HG03135 (cell line): ENCODE measurements around the gene CLEC3B.
"Not testable (repeated sequence)": the region's sequence is repeated elsewhere in the genome, so short reads cannot be mapped to it uniquely, and the experiment has no call there.

ENCODE experiments used
- ATAC-seq: cut with Tn5 transposase; IDR thresholded peaks from one replicate; pipeline ENCODE4 v1.9.1; 2021; ENCODE audit warnings: mild to moderate bottlenecking, moderate library complexity; ENCODE audit not compliant: unreplicated experiment

The CLEC3B gene, protein sequence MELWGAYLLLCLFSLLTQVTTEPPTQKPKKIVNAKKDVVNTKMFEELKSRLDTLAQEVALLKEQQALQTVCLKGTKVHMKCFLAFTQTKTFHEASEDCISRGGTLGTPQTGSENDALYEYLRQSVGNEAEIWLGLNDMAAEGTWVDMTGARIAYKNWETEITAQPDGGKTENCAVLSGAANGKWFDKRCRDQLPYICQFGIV

GRCh38 chr3:45026038-45026437, at the start of gene CLEC3B:
TSS of gene CLEC3B (plus strand) at chr3:45026303. CDS start at chr3:45026363, 60 bp downstream.
- no peak for ATAC-seq

GRCh38 chr3:44981220-44981619, 44.9 kb upstream of the CLEC3B start:
- ATAC-seq, result no peak

DNA sequence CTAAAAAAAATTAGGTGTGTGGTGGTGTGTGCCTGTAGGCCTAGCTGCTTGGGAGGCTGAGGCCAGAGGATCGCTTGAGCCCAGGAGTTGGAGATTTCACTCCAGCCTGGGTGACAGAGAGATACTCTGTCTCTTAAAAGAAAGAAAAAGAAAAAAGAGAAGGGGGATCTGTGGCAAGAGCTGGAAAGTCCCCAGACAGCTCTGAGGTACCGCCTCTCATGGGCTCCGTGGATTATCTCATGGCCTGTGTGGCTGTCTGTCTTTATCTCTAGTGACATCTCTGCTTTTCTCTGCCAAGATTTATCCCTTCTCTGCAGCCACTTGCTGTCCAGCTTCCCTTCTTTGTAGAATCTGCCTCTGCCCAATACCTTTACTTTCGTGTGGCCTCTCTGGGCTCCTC, 44.4 kb upstream of the CLEC3B start:
- no peak for ATAC-seq

DNA sequence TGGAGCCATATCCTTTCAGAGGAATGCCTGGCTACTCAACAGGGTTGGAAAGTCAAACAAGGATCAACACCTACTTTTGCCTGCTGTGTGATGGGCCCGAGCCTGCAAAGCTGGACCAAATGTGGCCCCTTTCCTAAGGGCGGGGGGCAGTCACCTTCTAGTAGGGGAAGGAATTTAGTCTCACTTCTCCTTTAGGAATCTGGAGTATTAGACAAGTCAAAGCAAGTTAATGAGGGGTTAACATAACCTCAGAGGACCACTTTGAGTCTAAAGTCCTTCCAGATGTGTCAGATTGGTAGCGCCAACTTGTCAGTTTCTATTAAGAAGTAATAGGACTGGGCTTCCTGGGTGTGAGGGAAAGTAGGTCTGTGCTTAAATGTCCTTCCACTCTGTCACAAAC, 43.3 kb upstream of the CLEC3B start:
- no peak for ATAC-seq

DNA sequence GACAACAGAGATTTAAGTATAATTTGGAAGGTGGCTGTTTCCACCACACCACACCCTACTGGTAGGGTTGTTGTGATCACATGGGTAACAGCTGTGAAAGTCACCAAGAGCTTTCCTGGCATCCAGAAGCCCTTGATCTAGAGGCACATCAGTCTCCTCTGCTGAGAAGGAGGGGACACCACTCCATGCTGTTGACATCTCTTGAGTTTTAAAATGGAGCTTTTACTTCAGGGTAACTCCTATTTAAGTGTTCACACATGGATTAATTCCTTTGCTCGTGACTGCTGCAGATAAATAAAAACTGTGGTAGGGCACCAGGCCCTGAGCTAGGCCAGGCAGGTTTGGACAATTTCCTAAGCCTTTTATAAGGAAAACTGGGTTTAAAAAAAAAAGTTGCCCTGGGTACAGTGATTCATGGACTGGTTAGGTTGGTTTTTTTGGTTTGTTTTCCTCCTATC, 42.6 kb upstream of the CLEC3B start:
- ATAC-seq, result no peak

GRCh38 chr3:44984335-44984734, 41.8 kb upstream of the CLEC3B start:
- no peak for ATAC-seq

- ATAC-seq, result not testable (repeated sequence)
Observed at GRCh38 chr3:44986330-44986729, 39.8 kb upstream of the CLEC3B start.

DNA sequence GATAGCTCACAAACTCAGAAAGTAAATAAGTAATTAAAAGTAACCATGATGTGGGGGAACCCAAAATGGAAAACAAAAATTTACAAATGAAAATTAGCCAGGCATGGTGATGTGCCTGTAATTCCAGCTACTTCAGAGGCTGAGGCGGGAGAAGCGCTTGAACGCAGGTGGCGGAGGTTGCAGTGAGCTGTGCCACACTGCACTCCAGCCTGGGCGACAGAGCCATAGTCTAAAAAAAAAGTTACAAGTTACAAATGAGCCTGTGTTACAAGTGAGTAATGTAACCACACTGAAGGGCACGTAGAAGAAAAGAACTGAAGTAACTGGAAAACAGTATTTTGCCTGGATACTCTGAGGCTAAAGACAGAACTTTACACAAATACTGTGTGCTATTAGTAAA, 38.8 kb upstream of the CLEC3B start:
- ATAC-seq, result no peak

- no peak for ATAC-seq
Observed at GRCh38 chr3:44988073-44988472, 38.0 kb upstream of the CLEC3B start.

GRCh38 chr3:44989141-44989540, 37.0 kb upstream of the CLEC3B start:
- ATAC-seq, result no peak

- ATAC-seq, result no peak
Observed at GRCh38 chr3:44989636-44990373, 36.3 kb upstream of the CLEC3B start.

- ATAC-seq, result no peak
Observed at GRCh38 chr3:44991326-44991725, 34.8 kb upstream of the CLEC3B start.

- no peak for ATAC-seq
Observed at GRCh38 chr3:44992555-44993470, 33.3 kb upstream of the CLEC3B start.

- ATAC-seq, result no peak
Observed at GRCh38 chr3:44993471-44994205, 32.5 kb upstream of the CLEC3B start.

DNA sequence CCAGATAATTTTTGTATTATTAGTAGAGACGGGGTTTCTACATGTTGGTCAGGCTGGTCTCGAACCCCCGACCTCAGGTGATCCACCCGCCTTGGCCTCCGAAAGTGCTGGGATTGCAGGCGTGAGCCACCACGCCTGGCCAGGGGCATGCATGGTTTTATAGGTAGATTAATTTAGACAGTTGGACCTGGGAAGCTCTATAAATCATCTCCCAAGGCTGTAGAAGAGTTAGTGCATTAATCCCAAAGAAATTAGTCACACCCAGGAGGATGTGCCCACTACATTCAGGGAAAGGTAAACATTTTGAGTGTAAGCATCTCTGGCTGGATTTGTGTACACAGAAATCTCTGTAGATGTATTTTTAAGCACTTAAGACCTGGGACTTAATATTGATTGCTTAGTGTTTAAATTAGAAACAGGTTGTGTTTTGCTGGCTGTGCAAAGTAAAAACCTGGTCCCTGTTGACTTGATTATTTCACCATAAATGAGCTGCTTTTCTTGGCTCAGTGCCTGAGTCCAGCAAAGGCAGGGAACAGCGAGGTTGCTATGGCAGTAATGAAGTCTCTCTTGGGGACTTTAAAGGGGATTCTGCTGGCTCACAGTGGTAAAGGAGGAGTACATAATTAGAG, 30.8 kb upstream of the CLEC3B start:
- no peak for ATAC-seq

- no peak for ATAC-seq
Observed at GRCh38 chr3:44996556-44996969, 29.5 kb upstream of the CLEC3B start.

DNA sequence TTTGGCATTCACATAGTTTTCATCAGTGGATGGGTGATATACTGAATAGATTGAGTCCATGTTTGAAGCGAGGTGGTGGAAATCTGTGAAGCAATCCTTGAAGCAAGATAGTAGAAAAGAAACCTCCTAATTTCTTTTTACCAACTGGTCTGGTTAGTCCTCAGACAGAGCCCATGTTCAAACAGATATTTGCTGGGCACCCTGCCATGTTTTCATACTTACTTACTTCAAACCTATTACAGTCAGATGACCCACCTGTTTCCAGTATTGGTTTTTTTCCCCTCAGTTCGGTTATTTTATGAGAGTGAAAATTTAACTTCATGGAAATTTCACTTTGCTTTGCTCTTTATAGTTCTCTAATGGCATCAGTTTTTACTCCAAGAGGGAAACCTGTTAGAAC, 26.3 kb upstream of the CLEC3B start:
- ATAC-seq, result no peak

DNA sequence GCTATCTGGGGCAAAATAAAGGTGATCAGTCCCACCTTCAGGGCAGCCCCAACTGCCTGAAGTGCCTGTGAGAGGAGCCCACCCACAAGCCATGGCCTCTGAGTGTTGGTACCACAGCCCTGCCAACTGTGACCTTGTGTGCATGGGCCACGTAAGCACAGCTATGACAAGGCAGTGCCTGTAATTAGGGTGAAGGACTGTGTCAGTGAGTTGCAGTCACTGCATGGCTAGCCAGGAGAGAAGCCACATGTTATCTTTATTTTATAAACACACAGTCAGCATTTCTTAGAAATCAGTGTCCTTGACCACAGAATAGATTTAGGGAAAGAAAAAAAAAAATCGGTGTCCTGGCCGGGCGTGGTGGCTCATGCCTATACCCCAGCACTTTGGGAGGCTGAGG, 25.3 kb upstream of the CLEC3B start:
- ATAC-seq, result no peak

- ATAC-seq, result no peak
Observed at GRCh38 chr3:45001738-45002137, 24.4 kb upstream of the CLEC3B start.

GRCh38 chr3:45002139-45002660, 23.9 kb upstream of the CLEC3B start:
- ATAC-seq, result no peak
